AG09309 (cell line): ENCODE results near the gene CTIF.

Experiments used
- DNase-seq: peaks from one replicate; pipeline ENCODE4 v3.0.0-alpha.2; 2010; ENCODE audit warnings: low read depth
- H3K4me3 ChIP-seq: 2 replicates; pipeline ENCODE4 v1.5.1; 2011; ENCODE audit warnings: mild to moderate bottlenecking, low read depth, low read length, moderate library complexity; ENCODE audit not compliant: control insufficient read depth
- CTCF ChIP-seq: IDR thresholded peaks from 2 replicates; pipeline ENCODE4 v1.5.1; 2011; ENCODE audit warnings: mild to moderate bottlenecking, low read depth, low read length, inconsistent platforms; ENCODE audit not compliant: insufficient read depth, control insufficient read depth; ENCODE audit errors: missing control alignments

The CTIF gene

GRCh38 chr18:48730010-48730409 lies 191.2 kb downstream of the CTIF start:
- H3K4me3 ChIP-seq, result no peak overlapping the region
- TF ChIP-seq CTCF, result no peak
- DNase-seq, result no peak

GRCh38 chr18:48732767-48733424 lies 194.1 kb downstream of the CTIF start:
- no peak for DNase-seq
- TF ChIP-seq CTCF, result no peak
- H3K4me3 ChIP-seq, result no peak overlapping the region

GRCh38 chr18:48733643-48734253 lies 194.9 kb downstream of the CTIF start:
- no peak for DNase-seq
- no peak for TF ChIP-seq CTCF

GRCh38 chr18:48734460-48734859 lies 195.6 kb downstream of the CTIF start:
- no peak for DNase-seq
- no peak overlapping the region for H3K4me3 ChIP-seq
- no peak for TF ChIP-seq CTCF

More at GRCh38 chr18:48733643-48734253, 194.9 kb downstream of the CTIF start:
- H3K4me3 ChIP-seq, result no peak overlapping the region

GRCh38 chr18:48735080-48735676 lies 196.3 kb downstream of the CTIF start:
- DNase-seq, result no peak
- no peak for TF ChIP-seq CTCF
- no peak overlapping the region for H3K4me3 ChIP-seq

- no peak for DNase-seq
- TF ChIP-seq CTCF, result no peak
- H3K4me3 ChIP-seq, result no peak overlapping the region
Measured at GRCh38 chr18:48735681-48736255, 196.9 kb downstream of the CTIF start.
